Right lobe of liver (tissue), 6 donors: ENCODE results near the gene NIPBL. TPM values are rescaled to one million over a fixed set of nuclear protein-coding genes. Genes with fewer than 3 reads are reported as not detected.
"Not testable (repeated sequence)": the region's sequence is repeated elsewhere in the genome, so short reads cannot be mapped to it uniquely, and the experiment has no call there.

Source experiments
- ATAC-seq, 4 donors: fragments of 200-7000 bp; cut with Tn5 transposase; one replicate each; pipeline ENCODE4 v1.9.1; 2020; ENCODE audit warnings: mild to moderate bottlenecking in 4 of 4, moderate library complexity in 4 of 4
- DNase-seq, 3 donors: peaks; one replicate each; pipeline ENCODE4 v3.0.0-alpha.2; 2020
- H3K27ac ChIP-seq, 3 donors: fragments of 200-600 bp; one replicate each; pipeline ENCODE4 v1.8.0; 2022
- H3K27me3 ChIP-seq, 2 donors: fragments of 200-600 bp; one replicate each; pipeline ENCODE4 v1.8.0; 2022
- H3K36me3 ChIP-seq, 4 donors: fragments of 200-600 bp; sonication (generic) in 1 of 4; one replicate each; pipeline versions ENCODE4 v1.5.1 to v1.8.0; 2017 to 2022; ENCODE audit warnings: control low read depth in 1 of 4
- H3K4me1 ChIP-seq, 4 donors: fragments of 200-600 bp; sonication (generic) in 1 of 4; one replicate each; pipeline versions ENCODE4 v1.5.1 to v1.8.0; 2017 to 2022; ENCODE audit warnings: control low read depth in 1 of 4
- H3K4me3 ChIP-seq, 3 donors: fragments of 200-600 bp; one replicate each; pipeline ENCODE4 v1.8.0; 2022
- H3K9me3 ChIP-seq, 4 donors: fragments of 200-600 bp; sonication (generic) in 1 of 4; one replicate each; pipeline versions ENCODE4 v1.5.1 to v1.8.0; 2017 to 2022; ENCODE audit warnings: control low read depth in 1 of 4
- CTCF ChIP-seq, 4 donors: fragments of 200-600 bp in 3 of 4; fragments of 450-650 bp in 1 of 4; IDR thresholded peaks; one replicate each; pipeline versions ENCODE4 v1.5.1 to v1.8.0; 2016 to 2022; ENCODE audit warnings: antibody characterized with exemption in 4 of 4, mild to moderate bottlenecking in 2 of 4
- POLR2A ChIP-seq: fragments of 450-650 bp; IDR thresholded peaks from one replicate; pipeline ENCODE4 v1.6.1; 2017; ENCODE audit warnings: antibody characterized with exemption, mild to moderate bottlenecking
- WGBS: methylation state at CpG from one replicate; pipeline ENCODE4 v1.1.6; 2018; ENCODE audit warnings: low coverage, low lambda C conversion rate; ENCODE audit not compliant: insufficient coverage; ENCODE audit errors: missing lambda C conversion rate; 5-methylcytosine and 5-hydroxymethylcytosine counted together
- intact Hi-C, 2 donors: fragments of 100-400 bp; cut with DNase I; formaldehyde crosslinking; loops; one replicate each; pipeline versions ENCODE4 v1.11.2 to v1.14.1; 2022
- total RNA-seq, 6 experiments: library from RNA; depleted of rRNA in 2 of 6; stranded (reverse); fragments of >200 nt in 2 of 6; fragmentation: NEBNext Ultra II Directional in 3 of 6; extraction: Animal tissue kit (Norgen Biotek cat#: 25700) in 3 of 6; gene quantifications; one replicate each; pipeline versions ENCODE4 v1.1.0 to v1.2.4, GENCODE V29; 2016 to 2023
- donor health status: DM: no; HTN: yes; CAD: no.
- donor health status: DM: no; HTN: no; CAD: no.
- donor health status: DM: no; HTN: no; CAD: no.
- donor health status: DM: no; HTN: yes; CAD: no.
- donor health status: DM: no; HTN: yes; CAD: no.

The NIPBL gene
- total RNA-seq, 6 experiments from 2014 or later: 16.0 to 29.2 (median 24.6) TPM

- Histone ChIP-seq H3K4me3 (no peak overlapping the region), H3K36me3 (no peaks in the 10 kb centered on the region), H3K4me1 (peaks cover 0 to 5% (median 0%) of the 10 kb centered on the region in 4 donors), H3K27me3 (no peaks in the 10 kb centered on the region), H3K27ac (no peak overlapping the region), H3K9me3 (no peaks in the 10 kb centered on the region)
- TF ChIP-seq CTCF (IDR thresholded peaks at IDR 0.05): no peak
- TF ChIP-seq POLR2A: no peak
- intact Hi-C loops: no loop called here
- WGBS: 86% methylated on average over 1 of the region's 1 CpG
- no peak for ATAC-seq
- DNase-seq: no peak
Observed at GRCh38 chr5:36902353-36902752, 25.8 kb downstream of the NIPBL start.

- WGBS: 91% methylated on average over 1 of the region's 2 CpGs
- Histone ChIP-seq H3K36me3 (no peaks in the 10 kb centered on the region), H3K27me3 (no peaks in the 10 kb centered on the region), H3K4me1 (peaks cover 0 to 20% (median 4%) of the 10 kb centered on the region in 4 donors), H3K4me3 (no peak overlapping the region), H3K9me3 (no peaks in the 10 kb centered on the region), H3K27ac (no peak overlapping the region)
- no peak for TF ChIP-seq CTCF (IDR thresholded peaks at IDR 0.05)
- TF ChIP-seq POLR2A: no peak
- DNase-seq (no peak), ATAC-seq (no peak)
- intact Hi-C loops: no loop called here
Observed at GRCh38 chr5:36904677-36905076, 28.1 kb downstream of the NIPBL start.

- DNase-seq: no peak
- no peak overlapping the region for H3K27ac ChIP-seq
- WGBS: 40% methylated on average over 2 of the region's 2 CpGs
- no peak for TF ChIP-seq CTCF (IDR thresholded peaks at IDR 0.05)
- TF ChIP-seq POLR2A: no peak
- ATAC-seq: no peak
- intact Hi-C loops: no loop called here
- no peaks in the 10 kb centered on the region for H3K9me3 ChIP-seq
- H3K36me3 ChIP-seq: no peaks in the 10 kb centered on the region
- no peak overlapping the region for H3K4me3 ChIP-seq
- no peaks in the 10 kb centered on the region for H3K27me3 ChIP-seq
- peaks cover 0 to 20% (median 4%) of the 10 kb centered on the region in 4 donors for H3K4me1 ChIP-seq
Observed at GRCh38 chr5:36908544-36909260, 32.1 kb downstream of the NIPBL start.

- TF ChIP-seq CTCF (IDR thresholded peaks at IDR 0.05) (no peak), POLR2A (no peak)
- Histone ChIP-seq H3K9me3 (no peaks in the 10 kb centered on the region), H3K4me3 (no peak overlapping the region), H3K27me3 (no peaks in the 10 kb centered on the region), H3K27ac (no peak overlapping the region), H3K36me3 (no peaks in the 10 kb centered on the region), H3K4me1 (peaks cover 0 to 7% (median 3%) of the 10 kb centered on the region in 4 donors)
- no peak for DNase-seq
- no peak for ATAC-seq
- intact Hi-C loops: no loop called here
Observed at GRCh38 chr5:36915653-36916052, 39.1 kb downstream of the NIPBL start.

GRCh38 chr5:36916614-36917013, 40.0 kb downstream of the NIPBL start:
- ATAC-seq, H3K27me3 ChIP-seq, H3K4me1 ChIP-seq, H3K9me3 ChIP-seq, DNase-seq, H3K27ac ChIP-seq, H3K4me3 ChIP-seq, intact Hi-C loops, H3K36me3 ChIP-seq: not testable (repeated sequence)
- 100% methylated on average over 2 of the region's 4 CpGs for WGBS

GRCh38 chr5:36917358-36917757, 40.8 kb downstream of the NIPBL start:
- H3K9me3 ChIP-seq, H3K27me3 ChIP-seq, ATAC-seq, intact Hi-C loops, H3K4me3 ChIP-seq, H3K4me1 ChIP-seq, DNase-seq, H3K36me3 ChIP-seq, H3K27ac ChIP-seq: not testable (repeated sequence)
- WGBS: 83% methylated on average over 1 of the region's 1 CpG
